ENCODE data around the gene CA4.

DNA sequence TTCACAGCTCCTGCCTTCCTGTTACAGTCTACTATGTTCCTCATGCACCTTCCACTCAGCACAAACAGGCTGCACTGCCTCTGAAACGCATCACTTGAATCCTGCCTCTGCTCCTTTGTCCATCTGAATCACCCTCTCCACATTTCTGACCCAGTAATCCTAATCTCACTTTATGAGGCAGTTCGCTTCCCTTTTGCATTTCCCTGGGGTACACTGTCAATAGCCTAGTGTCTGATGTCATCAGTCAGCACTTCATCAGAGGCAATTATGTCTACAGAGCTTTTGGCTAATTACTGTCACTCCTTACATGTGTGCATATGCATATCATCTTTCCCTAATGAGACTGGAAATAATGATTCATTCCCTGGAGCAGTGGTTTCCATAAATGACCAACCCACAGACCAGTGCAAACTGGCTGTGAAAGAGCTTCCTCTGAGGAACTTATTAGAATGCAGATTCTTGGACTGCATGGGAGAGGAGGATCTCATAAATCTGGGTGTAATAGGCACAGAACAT, 23.6 kb downstream of the CA4 start:
- TF ChIP-seq YY1 (IDR thresholded peaks at IDR 0.05; ENCODE audit: low read depth) (no peak), RAD21 (IDR thresholded peaks at IDR 0.05; ENCODE audit: low read depth) (no peak), FOXM1 (IDR thresholded peaks at IDR 0.05; ENCODE audit: borderline replicate concordance, low read depth) (no peak), CREB1 (IDR thresholded peaks at IDR 0.05; ENCODE audit: low read depth) (no peak), TCF12 (IDR thresholded peaks at IDR 0.05; ENCODE audit: low read depth) (no peak), EGR1 (IDR thresholded peaks at IDR 0.05) (no peak), EP300 (IDR thresholded peaks at IDR 0.05; ENCODE audit: borderline replicate concordance) (no peak)
- TF ChIP-seq, protein P1, sequence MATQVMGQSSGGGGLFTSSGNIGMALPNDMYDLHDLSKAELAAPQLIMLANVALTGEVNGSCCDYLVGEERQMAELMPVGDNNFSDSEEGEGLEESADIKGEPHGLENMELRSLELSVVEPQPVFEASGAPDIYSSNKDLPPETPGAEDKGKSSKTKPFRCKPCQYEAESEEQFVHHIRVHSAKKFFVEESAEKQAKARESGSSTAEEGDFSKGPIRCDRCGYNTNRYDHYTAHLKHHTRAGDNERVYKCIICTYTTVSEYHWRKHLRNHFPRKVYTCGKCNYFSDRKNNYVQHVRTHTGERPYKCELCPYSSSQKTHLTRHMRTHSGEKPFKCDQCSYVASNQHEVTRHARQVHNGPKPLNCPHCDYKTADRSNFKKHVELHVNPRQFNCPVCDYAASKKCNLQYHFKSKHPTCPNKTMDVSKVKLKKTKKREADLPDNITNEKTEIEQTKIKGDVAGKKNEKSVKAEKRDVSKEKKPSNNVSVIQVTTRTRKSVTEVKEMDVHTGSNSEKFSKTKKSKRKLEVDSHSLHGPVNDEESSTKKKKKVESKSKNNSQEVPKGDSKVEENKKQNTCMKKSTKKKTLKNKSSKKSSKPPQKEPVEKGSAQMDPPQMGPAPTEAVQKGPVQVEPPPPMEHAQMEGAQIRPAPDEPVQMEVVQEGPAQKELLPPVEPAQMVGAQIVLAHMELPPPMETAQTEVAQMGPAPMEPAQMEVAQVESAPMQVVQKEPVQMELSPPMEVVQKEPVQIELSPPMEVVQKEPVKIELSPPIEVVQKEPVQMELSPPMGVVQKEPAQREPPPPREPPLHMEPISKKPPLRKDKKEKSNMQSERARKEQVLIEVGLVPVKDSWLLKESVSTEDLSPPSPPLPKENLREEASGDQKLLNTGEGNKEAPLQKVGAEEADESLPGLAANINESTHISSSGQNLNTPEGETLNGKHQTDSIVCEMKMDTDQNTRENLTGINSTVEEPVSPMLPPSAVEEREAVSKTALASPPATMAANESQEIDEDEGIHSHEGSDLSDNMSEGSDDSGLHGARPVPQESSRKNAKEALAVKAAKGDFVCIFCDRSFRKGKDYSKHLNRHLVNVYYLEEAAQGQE (IDR thresholded peaks at IDR 0.05; ENCODE audit: low read depth): no peak
- TF ChIP-seq, protein P2, sequence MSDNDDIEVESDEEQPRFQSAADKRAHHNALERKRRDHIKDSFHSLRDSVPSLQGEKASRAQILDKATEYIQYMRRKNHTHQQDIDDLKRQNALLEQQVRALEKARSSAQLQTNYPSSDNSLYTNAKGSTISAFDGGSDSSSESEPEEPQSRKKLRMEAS (IDR thresholded peaks at IDR 0.05): no peak

Data from Ishikawa (cell line).